Eye (tissue), 1 donor: ENCODE measurements around the gene KDM4F.

Experiments
- DNase-seq: peaks from one replicate; pipeline ENCODE4 v3.0.0-alpha.2; 2015

Gene KDM4F

DNA sequence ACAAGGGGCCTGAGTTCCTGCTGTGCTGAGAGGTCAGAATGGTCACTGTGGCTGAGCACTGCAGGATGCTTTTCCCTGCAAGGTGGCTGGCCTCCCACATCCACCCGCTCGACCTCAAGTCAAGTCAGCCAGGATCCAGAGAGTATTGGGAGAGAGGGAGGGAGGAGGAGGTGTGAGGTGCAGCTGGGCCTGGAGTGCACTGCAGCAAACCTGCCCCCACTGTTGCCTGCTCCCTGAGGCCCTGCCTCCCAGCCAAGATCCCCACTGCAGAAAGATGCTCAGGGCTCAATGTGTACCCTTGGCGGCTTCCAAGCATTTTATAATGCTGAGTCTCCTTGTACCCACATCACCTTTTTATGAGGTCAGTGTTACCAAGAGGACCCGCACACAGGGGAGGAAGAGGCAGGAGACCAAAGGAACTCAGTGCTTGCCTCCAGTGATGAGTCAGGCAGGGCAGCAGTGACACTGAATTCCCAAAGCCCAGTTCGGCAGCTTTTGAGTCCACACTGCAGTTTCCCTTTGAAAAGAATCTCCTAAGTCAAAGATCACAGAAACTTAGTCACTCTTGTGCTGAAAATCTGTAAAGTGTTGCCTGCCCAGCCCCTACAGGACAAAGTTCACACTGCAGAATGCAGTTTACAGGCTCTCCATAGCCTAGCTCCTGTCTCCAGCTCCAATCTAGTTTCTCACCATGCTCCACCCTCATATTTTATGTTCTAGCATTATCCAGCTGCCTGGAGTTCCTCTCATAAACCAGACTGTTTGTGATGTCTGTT lies 43.5 kb downstream of the KDM4F start:
- no peak for DNase-seq

DNA sequence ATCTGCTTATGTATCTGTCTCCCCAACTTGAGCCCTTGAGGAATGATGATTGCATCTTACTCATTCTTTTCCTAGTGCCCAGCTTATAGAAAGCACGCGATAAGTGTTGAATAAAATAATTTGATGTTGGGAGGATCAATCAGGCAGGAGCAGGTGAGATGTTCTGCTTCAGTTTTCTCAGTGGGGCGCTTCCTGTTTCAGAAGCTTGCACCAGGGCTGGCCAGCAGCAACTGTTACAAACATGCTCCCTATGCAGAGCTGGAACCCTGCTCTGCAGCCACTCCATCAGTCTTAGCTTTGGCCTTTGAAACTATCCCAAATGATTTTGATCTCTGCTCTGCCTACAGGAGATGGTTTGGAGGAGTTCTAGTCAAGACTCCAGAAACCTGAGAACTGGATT lies 44.3 kb downstream of the KDM4F start:
- DNase-seq, result no peak

DNA sequence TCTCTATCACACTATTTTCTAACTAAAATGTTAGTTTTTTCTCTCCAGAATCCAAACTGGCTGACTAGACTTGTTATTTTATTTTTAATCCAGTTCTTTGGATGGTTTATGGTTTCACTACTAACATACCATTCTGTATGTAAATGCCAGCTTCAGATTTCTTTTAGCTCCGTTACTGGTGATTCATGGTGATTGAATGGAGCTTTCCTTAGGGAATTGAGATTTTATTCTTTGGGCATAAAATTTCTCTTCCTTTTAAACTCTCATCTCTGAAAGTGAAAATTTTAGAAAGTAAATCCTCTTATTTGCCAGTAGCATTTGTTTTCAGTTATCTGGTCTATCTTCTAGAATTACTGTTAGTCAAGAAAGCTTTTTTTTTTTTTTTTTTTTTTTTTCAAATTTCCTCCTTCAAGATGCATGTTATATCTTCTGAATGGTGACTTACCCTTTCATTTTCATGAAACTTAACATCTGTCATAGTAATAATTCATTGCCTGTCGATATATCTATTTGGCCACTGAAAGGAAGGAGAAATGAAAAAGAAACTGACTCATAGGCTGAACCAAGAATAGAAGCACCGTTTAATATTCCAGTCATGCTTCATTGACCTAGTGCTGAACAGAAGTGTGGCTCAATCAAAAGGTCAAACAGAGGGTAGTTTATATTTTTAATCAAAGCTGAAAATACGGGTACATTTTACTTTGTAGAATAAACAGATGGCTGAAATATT lies 46.8 kb downstream of the KDM4F start:
- DNase-seq, result no peak

DNA sequence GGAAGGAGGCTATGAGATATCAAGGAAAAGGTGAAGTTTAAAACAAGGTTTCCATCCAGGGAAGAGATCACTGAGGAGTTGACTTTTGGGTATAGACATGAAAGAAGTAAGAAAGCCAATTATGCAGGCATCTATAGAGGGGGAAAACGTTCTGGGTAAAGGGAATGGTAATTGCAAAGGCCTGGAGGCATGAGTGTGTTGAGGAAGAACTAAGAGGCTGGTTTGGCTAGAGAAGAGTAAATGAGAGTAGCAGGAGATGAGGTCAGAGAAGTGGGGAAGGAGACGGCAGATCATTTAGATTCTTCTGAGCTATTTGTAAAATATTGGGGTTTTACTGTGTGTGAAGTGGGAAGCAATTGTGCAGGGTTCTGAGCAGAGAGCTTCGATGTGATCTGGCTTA lies 48.0 kb downstream of the KDM4F start:
- no peak for DNase-seq

DNA sequence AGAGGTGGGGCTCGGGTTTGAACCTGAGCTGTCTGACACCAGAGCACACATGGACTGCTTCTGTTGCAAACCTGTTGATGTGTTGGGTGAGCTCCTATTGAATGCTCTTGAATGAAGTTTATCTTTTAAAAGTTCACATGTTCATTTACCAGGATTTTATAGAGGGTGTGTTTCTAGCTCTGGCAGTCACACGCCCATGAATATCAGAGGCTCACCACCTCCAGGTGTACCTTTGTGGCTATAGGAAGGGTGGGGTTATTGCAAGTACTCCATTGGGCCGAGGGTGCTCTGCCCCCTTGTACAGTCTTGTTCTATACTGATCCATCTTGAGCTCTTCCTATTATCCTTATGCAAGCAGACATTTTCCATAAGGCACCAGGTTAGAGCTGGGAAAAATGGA lies 49.6 kb downstream of the KDM4F start:
- DNase-seq, result no peak

DNA sequence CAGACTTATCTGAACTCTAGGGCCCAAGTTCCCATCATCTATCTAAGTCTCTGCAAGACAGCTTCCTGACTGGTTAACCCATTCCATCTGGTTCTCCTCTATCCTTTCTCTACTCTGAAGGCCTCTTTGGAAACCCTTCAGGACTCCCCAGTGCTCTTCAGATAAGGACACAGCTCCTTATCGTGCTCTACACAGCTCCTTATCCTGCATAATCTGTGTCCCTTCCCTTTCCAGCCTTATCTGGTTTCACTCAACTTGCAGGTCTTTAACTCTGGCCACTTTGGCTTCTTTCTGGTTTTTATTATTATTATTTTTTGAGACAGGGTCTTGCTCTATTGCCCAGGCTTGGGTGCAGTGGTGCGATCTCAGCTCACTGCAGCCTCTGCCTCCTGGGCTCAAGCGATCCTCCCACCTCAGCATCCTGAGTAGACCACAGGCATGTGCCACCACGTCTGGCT lies 51.0 kb downstream of the KDM4F start:
- DNase-seq, result no peak
